ENCODE results near the gene AOPEP.
"Not testable (repeated sequence)": the region's sequence is repeated elsewhere in the genome, so short reads cannot be mapped to it uniquely, and the experiment has no call there.

Gene AOPEP

GRCh38 chr9:94960964-94961363 is 234.5 kb downstream of the AOPEP start:
- no peak for DNase-seq (ENCODE audit: low read depth)

GRCh38 chr9:94961870-94962269 is 235.4 kb downstream of the AOPEP start:
- no peak for DNase-seq (ENCODE audit: low read depth)

GRCh38 chr9:94965631-94966030 is 239.1 kb downstream of the AOPEP start:
- DNase-seq (ENCODE audit: low read depth) = not testable (repeated sequence)

GRCh38 chr9:94966046-94966445 is 239.5 kb downstream of the AOPEP start:
- DNase-seq (ENCODE audit: low read depth) = not testable (repeated sequence)

GRCh38 chr9:94967482-94967881 is 241.0 kb downstream of the AOPEP start:
- DNase-seq (ENCODE audit: low read depth) = no peak

- DNase-seq (ENCODE audit: low read depth) = no peak
These were observed 245.1 kb downstream of the AOPEP start for GRCh38 chr9:94971378-94972131.

- DNase-seq (ENCODE audit: low read depth) = no peak
These were observed 247.0 kb downstream of the AOPEP start for GRCh38 chr9:94973451-94973941.

GRCh38 chr9:94974154-94974879 is 247.8 kb downstream of the AOPEP start:
- DNase-seq (ENCODE audit: low read depth) = no peak

- DNase-seq (ENCODE audit: low read depth) = no peak
These were observed 249.0 kb downstream of the AOPEP start for GRCh38 chr9:94975480-94975879.

- no peak for DNase-seq (ENCODE audit: low read depth)
These were observed 249.6 kb downstream of the AOPEP start for GRCh38 chr9:94976077-94976476.

GRCh38 chr9:94977416-94977815 is 250.9 kb downstream of the AOPEP start:
- no peak for DNase-seq (ENCODE audit: low read depth)

- DNase-seq (ENCODE audit: low read depth) = no peak
These were observed 253.5 kb downstream of the AOPEP start for GRCh38 chr9:94979904-94980507.

- no peak for DNase-seq (ENCODE audit: low read depth)
These were observed 254.6 kb downstream of the AOPEP start for GRCh38 chr9:94980947-94981722.

- DNase-seq (ENCODE audit: low read depth) = no peak
These were observed 255.2 kb downstream of the AOPEP start for GRCh38 chr9:94981723-94982090.

- DNase-seq (ENCODE audit: low read depth) = no peak
These were observed 255.7 kb downstream of the AOPEP start for GRCh38 chr9:94982211-94982610.

GRCh38 chr9:94983552-94983951 is 257.1 kb downstream of the AOPEP start:
- DNase-seq (ENCODE audit: low read depth) = no peak

- DNase-seq (ENCODE audit: low read depth) = no peak
These were observed 258.5 kb downstream of the AOPEP start for GRCh38 chr9:94984891-94985476.

GRCh38 chr9:94985649-94986048 is 259.1 kb downstream of the AOPEP start:
- no peak for DNase-seq (ENCODE audit: low read depth)

GRCh38 chr9:94987731-94988130 is 261.2 kb downstream of the AOPEP start:
- no peak for DNase-seq (ENCODE audit: low read depth)

- DNase-seq (ENCODE audit: low read depth) = no peak
These were observed 264.5 kb downstream of the AOPEP start for GRCh38 chr9:94990897-94991561.
